H1 (cell line): ENCODE measurements around the gene OCLN. TPM values are rescaled to one million over a fixed set of nuclear protein-coding genes. Genes with fewer than 3 reads are reported as not detected.

Experiments
- CTCF ChIA-PET: fragments of 300-600 bp; sonication (Branson Sonifier 250); formaldehyde crosslinking; loops from one replicate; lab custom pipeline; 2021; ENCODE audit not compliant: partially characterized antibody; lab: Charles Lee
- POLR2A ChIA-PET: fragments of 300-600 bp; sonication (Branson Sonifier 250); formaldehyde crosslinking; loops from one replicate; lab custom pipeline; 2021; ENCODE audit warnings: inconsistent platforms; ENCODE audit not compliant: partially characterized antibody; lab: Charles Lee
- DNase-seq, 2 experiments: peaks; one replicate each; pipeline versions ENCODE4 v3.0.0 to v3.0.0-alpha.2; 2010 to 2022; ENCODE audit warnings: low spot score in 2 of 2, low read depth in 1 of 2, mixed read lengths in 1 of 2
- FAIRE-seq: peaks from 2 replicates; lab custom pipeline; 2011; peaks lifted over from hg19 to GRCh38; lab: Jason Lieb, UNC
- H2AFZ ChIP-seq: 2 replicates; pipeline ENCODE4 v1.8.1; 2012; ENCODE audit warnings: low read length, inconsistent platforms
- H2AK5ac ChIP-seq: 2 replicates; pipeline ENCODE4 v1.6.1; 2013; ENCODE audit warnings: low read depth, low read length
- H2BK120ac ChIP-seq: replicated peaks from 2 replicates; pipeline ENCODE3; 2013; ENCODE audit warnings: low read depth, low read length, inconsistent platforms
- H2BK12ac ChIP-seq: 2 replicates; pipeline ENCODE4 v1.6.1; 2013; ENCODE audit warnings: low read depth, low read length
- H2BK15ac ChIP-seq: 2 replicates; pipeline ENCODE4 v1.6.1; 2013; ENCODE audit warnings: low read length
- H2BK20ac ChIP-seq: 2 replicates; pipeline ENCODE4 v1.6.1; 2013; ENCODE audit warnings: low read length
- H2BK5ac ChIP-seq: 2 replicates; pipeline ENCODE4 v1.6.1; 2013; ENCODE audit warnings: low read depth, low read length
- H3K14ac ChIP-seq: 2 replicates; pipeline ENCODE4 v1.6.1; 2013; ENCODE audit warnings: inconsistent platforms; ENCODE audit not compliant: insufficient read length
- H3K18ac ChIP-seq: 2 replicates; pipeline ENCODE4 v1.6.1; 2013; ENCODE audit warnings: low read length; ENCODE audit errors: extremely low read depth
- H3K23ac ChIP-seq: 2 replicates; pipeline ENCODE4 v1.6.1; 2013; ENCODE audit warnings: inconsistent platforms; ENCODE audit not compliant: insufficient read length
- H3K23me2 ChIP-seq: 2 replicates; pipeline ENCODE4 v1.6.1; 2013; ENCODE audit warnings: low read depth, low read length
- H3K27ac ChIP-seq: 2 replicates; pipeline ENCODE4 v1.6.1; 2011; ENCODE audit warnings: low read depth, low read length, inconsistent platforms
- H3K27me3 ChIP-seq, 4 experiments: replicated peaks in 1 of 4; 1 replicate in 1 of 4; 2 replicates in 3 of 4; pipeline versions ENCODE4 v1.6.1 to v1.8.1; 2011 to 2013; ENCODE audit warnings: low read length in 3 of 4, mild to moderate bottlenecking in 3 of 4, inconsistent platforms in 2 of 4, mixed read lengths in 2 of 4, moderate library complexity in 1 of 4; ENCODE audit not compliant: control insufficient read depth in 3 of 4, insufficient read depth in 3 of 4; ENCODE audit errors: extremely low read depth in 1 of 4
- H3K36me3 ChIP-seq, 4 experiments: 2 replicates each; pipeline versions ENCODE4 v1.6.1 to v1.8.1; 2011 to 2013; ENCODE audit warnings: mild to moderate bottlenecking in 4 of 4, low read length in 3 of 4, moderate library complexity in 2 of 4, control low read depth in 1 of 4, inconsistent platforms in 1 of 4; ENCODE audit not compliant: insufficient read depth in 4 of 4, control insufficient read depth in 2 of 4
- H3K4ac ChIP-seq: replicated peaks from 2 replicates; pipeline ENCODE3; 2013; ENCODE audit warnings: low read length, low read depth, mixed read lengths, inconsistent platforms; ENCODE audit not compliant: insufficient read length
- H3K4me1 ChIP-seq, 4 experiments: replicated peaks in 1 of 4; 1 replicate in 1 of 4; 2 replicates in 3 of 4; pipeline versions ENCODE4 v1.6.1 to v1.8.1; 2011 to 2013; ENCODE audit warnings: low read length in 3 of 4, inconsistent platforms in 2 of 4, mixed read lengths in 1 of 4; ENCODE audit not compliant: insufficient read depth in 4 of 4, control insufficient read depth in 3 of 4
- H3K4me2 ChIP-seq, 2 experiments: 2 replicates each; pipeline versions ENCODE4 v1.6.1 to v1.8.1; 2011 to 2013; ENCODE audit warnings: low read depth in 2 of 2, low read length in 2 of 2, control low read depth in 1 of 2, inconsistent platforms in 1 of 2, mild to moderate bottlenecking in 1 of 2; ENCODE audit not compliant: insufficient read depth in 1 of 2
- H3K4me3 ChIP-seq, 4 experiments: fragments of 200-600, 300-600 bp in 1 of 4; sonication (generic), shearing (Covaris generic), sonication (Bioruptor Twin) in 1 of 4; 2 replicates each; pipeline versions ENCODE4 v1.5.1 to v1.8.1; 2011 to 2016; ENCODE audit warnings: low read length in 4 of 4, low read depth in 3 of 4, control low read depth in 2 of 4, inconsistent platforms in 2 of 4, mild to moderate bottlenecking in 2 of 4, mixed read lengths in 1 of 4, moderate library complexity in 1 of 4; ENCODE audit not compliant: insufficient read depth in 2 of 4; ENCODE audit errors: extremely low read depth in 1 of 4
- H3K56ac ChIP-seq: replicated peaks from 2 replicates; pipeline ENCODE3; 2013; ENCODE audit warnings: low read depth, mild to moderate bottlenecking, mixed read lengths, low read length, inconsistent platforms; ENCODE audit not compliant: insufficient read length
- H3K79me1 ChIP-seq: 2 replicates; pipeline ENCODE4 v1.6.1; 2013; ENCODE audit warnings: low read depth, low read length, control low read depth
- H3K79me2 ChIP-seq, 2 experiments: 2 replicates each; pipeline versions ENCODE4 v1.6.1 to v1.8.1; 2012 to 2013; ENCODE audit warnings: low read length in 2 of 2, mild to moderate bottlenecking in 2 of 2, inconsistent platforms in 1 of 2; ENCODE audit not compliant: insufficient read depth in 2 of 2, control insufficient read depth in 1 of 2
- H3K9ac ChIP-seq, 4 experiments: replicated peaks in 1 of 4; 1 replicate in 1 of 4; 2 replicates in 3 of 4; pipeline versions ENCODE4 v1.6.1 to v1.8.1; 2011 to 2013; ENCODE audit warnings: low read depth in 3 of 4, low read length in 3 of 4, control low read depth in 2 of 4, mild to moderate bottlenecking in 2 of 4, moderate library complexity in 2 of 4, inconsistent platforms in 1 of 4; ENCODE audit errors: extremely low read depth in 1 of 4
- H3K9me3 ChIP-seq, 2 experiments: 2 replicates each; pipeline versions ENCODE4 v1.6.1 to v1.8.1; 2012 to 2013; ENCODE audit warnings: mild to moderate bottlenecking in 2 of 2, moderate library complexity in 2 of 2, control low read depth in 1 of 2, inconsistent platforms in 1 of 2, low read depth in 1 of 2, low read length in 1 of 2, mixed read lengths in 1 of 2; ENCODE audit not compliant: insufficient read depth in 2 of 2
- H4K20me1 ChIP-seq, 2 experiments: replicated peaks in 1 of 2; 2 replicates each; pipeline versions ENCODE3 to v1.8.1; 2011 to 2013; ENCODE audit warnings: inconsistent platforms in 2 of 2, low read length in 2 of 2, mild to moderate bottlenecking in 1 of 2; ENCODE audit not compliant: insufficient read depth in 2 of 2, control insufficient read depth in 1 of 2
- H4K5ac ChIP-seq: 2 replicates; pipeline ENCODE4 v1.6.1; 2013; ENCODE audit warnings: low read length, low read depth, mixed read lengths, inconsistent platforms; ENCODE audit not compliant: insufficient read length
- H4K8ac ChIP-seq: 2 replicates; pipeline ENCODE4 v1.8.0; 2013; ENCODE audit warnings: mild to moderate bottlenecking, moderate library complexity, low read length, inconsistent platforms; ENCODE audit not compliant: insufficient read depth; ENCODE audit errors: extremely low read depth
- H4K91ac ChIP-seq: replicated peaks from 2 replicates; pipeline ENCODE3; 2013; ENCODE audit warnings: low read length, mixed read lengths, inconsistent platforms; ENCODE audit not compliant: insufficient read length
- BACH1 ChIP-seq: IDR thresholded peaks from 2 replicates; pipeline ENCODE4 v1.6.1; 2012; ENCODE audit warnings: low read length, improper control_type of control experiment
- BRCA1 ChIP-seq: IDR thresholded peaks from 2 replicates; pipeline ENCODE4 v1.6.1; 2012; ENCODE audit warnings: low read depth, low read length, improper control_type of control experiment
- CBX5 ChIP-seq: fragments of 300-800, 300-1000 bp; sonication (generic); IDR thresholded peaks from 2 replicates; pipeline ENCODE4 v1.7.1; 2016; ENCODE audit warnings: antibody characterized with exemption, low read length, low read depth
- JUND ChIP-seq: IDR thresholded peaks from 2 replicates; pipeline ENCODE4 v1.6.1; 2011; ENCODE audit warnings: mild to moderate bottlenecking, improper control_type of control experiment, low read length
- WGBS, 2 experiments: shearing (Covaris generic) in 1 of 2; methylation state at CpG; one replicate each; pipeline versions ENCODE4 v1.1.6 to v1.1.7; 2013 to 2015; ENCODE audit warnings: low lambda C conversion rate in 2 of 2, mixed read lengths in 2 of 2, inconsistent platforms in 1 of 2, low coverage in 1 of 2, missing lambda C conversion rate in 1 of 2; ENCODE audit not compliant: insufficient replicate concordance in 2 of 2, insufficient coverage in 1 of 2, insufficient read length in 1 of 2; ENCODE audit errors: extremely low coverage in 1 of 2, missing lambda C conversion rate in 1 of 2; 5-methylcytosine and 5-hydroxymethylcytosine counted together
- polyA plus RNA-seq, 7 experiments: library from polyadenylated mRNA; depleted of rRNA in 3 of 7; stranded (reverse) in 5 of 7; unstranded in 2 of 7; fragments of >200 nt in 5 of 7; fragments of 200-250 nt in 2 of 7; gene quantifications; 1 replicate in 5 of 7; 2 replicates in 1 of 7; 4 replicates in 1 of 7; pipeline versions ENCODE4 v1.2.1 to v1.2.3, GENCODE V29; 2011 to 2013; ENCODE audit warnings: missing spikeins in 2 of 7, mixed read lengths in 2 of 7
- total RNA-seq: library from RNA; stranded (reverse); fragmentation: NEBNext Ultra II Directional; extraction: Animal tissue kit (Norgen Biotek cat#: 25700); gene quantifications from 2 replicates; pipeline ENCODE4 v1.2.1, GENCODE V29; 2021
- TF ChIP-seq, protein P1 (sequence below), 3 experiments: IDR thresholded peaks; 1 replicate in 2 of 3; 2 replicates in 1 of 3; pipeline versions ENCODE4 v1.5.1 to v1.6.1; 2011; ENCODE audit warnings: low read length in 3 of 3, mild to moderate bottlenecking in 3 of 3, inconsistent platforms in 2 of 3, low read depth in 1 of 3, moderate library complexity in 1 of 3; ENCODE audit not compliant: insufficient read depth in 1 of 3; ENCODE audit errors: control extremely low read depth in 1 of 3

The OCLN gene
- total and polyA plus RNA-seq, 2 of the 8 experiments (the other 6 are each of a cell fraction or from before 2014, with no cell fraction given): 27.9 to 85.5 TPM

DNA sequence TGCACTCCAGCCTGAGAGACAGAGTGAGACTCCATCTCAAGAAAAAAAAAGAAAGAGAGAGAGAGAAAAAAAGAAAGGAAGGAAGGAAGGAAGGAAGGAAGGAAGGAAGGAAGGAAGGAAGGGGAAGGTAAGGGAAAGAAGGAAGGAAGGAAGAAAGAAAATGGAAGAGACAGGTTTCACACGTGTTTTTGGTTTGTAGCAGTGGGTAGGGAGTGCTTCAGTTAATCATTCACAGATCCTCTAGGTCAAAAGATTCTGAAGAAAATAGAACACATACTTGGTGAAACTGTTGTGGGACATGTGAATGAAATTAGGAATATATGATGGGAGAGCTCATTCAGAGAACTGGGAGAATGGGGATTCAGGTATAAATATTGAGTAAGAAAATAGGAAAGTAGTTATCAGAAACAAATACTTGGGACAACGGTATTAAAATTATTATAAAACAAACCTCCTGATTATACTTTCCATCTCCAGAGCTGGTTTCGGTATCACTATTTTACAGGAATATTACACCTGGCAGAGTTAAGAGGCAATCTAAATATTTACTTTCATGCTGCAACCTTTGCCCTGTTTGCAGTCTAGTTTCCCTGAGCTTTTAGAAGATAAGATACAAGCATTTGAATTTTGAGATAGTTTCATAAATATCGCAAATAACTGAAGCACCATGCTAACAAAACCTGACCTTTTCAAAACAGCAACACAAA, 40.5 kb upstream of the OCLN start:
- Histone ChIP-seq H3K36me3 (no peaks in the 10 kb centered on the region), H3K4me3 (no peak overlapping the region), H2BK5ac (no peak overlapping the region), H2BK120ac (no peak overlapping the region), H4K5ac (no peak overlapping the region), H3K4ac (no peak overlapping the region), H4K20me1 (no peaks in the 10 kb centered on the region), H2BK20ac (no peak overlapping the region), H3K18ac (no peak overlapping the region), H3K14ac (no peak overlapping the region), H2AK5ac (no peak overlapping the region), H3K9ac (no peak overlapping the region), H4K8ac (no peak overlapping the region), H3K56ac (no peak overlapping the region), H3K79me2 (no peaks in the 10 kb centered on the region), H2BK15ac (no peak overlapping the region), H2BK12ac (no peak overlapping the region), H3K23me2 (no peaks in the 10 kb centered on the region), H2AFZ (no peak overlapping the region), H3K4me2 (no peak overlapping the region), H3K79me1 (no peaks in the 10 kb centered on the region), H3K9me3 (no peaks in the 10 kb centered on the region), H3K4me1 (no peaks in the 10 kb centered on the region), H3K27ac (no peak overlapping the region), H3K27me3 (no peaks in the 10 kb centered on the region), H3K23ac (no peak overlapping the region), H4K91ac (no peak overlapping the region)
- CTCF ChIA-PET: no interaction called here
- DNase-seq: no peak
- no peak for FAIRE-seq
- TF ChIP-seq BACH1 (no peak), CBX5 (no peak), JUND (no peak), BRCA1 (no peak)
- TF ChIP-seq, protein P1, sequence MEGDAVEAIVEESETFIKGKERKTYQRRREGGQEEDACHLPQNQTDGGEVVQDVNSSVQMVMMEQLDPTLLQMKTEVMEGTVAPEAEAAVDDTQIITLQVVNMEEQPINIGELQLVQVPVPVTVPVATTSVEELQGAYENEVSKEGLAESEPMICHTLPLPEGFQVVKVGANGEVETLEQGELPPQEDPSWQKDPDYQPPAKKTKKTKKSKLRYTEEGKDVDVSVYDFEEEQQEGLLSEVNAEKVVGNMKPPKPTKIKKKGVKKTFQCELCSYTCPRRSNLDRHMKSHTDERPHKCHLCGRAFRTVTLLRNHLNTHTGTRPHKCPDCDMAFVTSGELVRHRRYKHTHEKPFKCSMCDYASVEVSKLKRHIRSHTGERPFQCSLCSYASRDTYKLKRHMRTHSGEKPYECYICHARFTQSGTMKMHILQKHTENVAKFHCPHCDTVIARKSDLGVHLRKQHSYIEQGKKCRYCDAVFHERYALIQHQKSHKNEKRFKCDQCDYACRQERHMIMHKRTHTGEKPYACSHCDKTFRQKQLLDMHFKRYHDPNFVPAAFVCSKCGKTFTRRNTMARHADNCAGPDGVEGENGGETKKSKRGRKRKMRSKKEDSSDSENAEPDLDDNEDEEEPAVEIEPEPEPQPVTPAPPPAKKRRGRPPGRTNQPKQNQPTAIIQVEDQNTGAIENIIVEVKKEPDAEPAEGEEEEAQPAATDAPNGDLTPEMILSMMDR (IDR thresholded peaks at IDR 0.05; ENCODE audit: control extremely low read depth in 1 of 3, insufficient read depth in 1 of 3, low read depth in 1 of 3, low read length in 3 of 3): no peak
- 91% methylated on average over 4 of the region's 4 CpGs; no CpG with 5 or more reads in 1 of the 2 experiments for WGBS, 2 experiments
- POLR2A ChIA-PET: no interaction called here
